ENCODE results near the gene DRGX. TPM values are rescaled to one million over a fixed set of nuclear protein-coding genes. Genes with fewer than 3 reads are reported as not detected.

Gene DRGX
- total RNA-seq, 4 donors from 2014 or later: not detected

DNA sequence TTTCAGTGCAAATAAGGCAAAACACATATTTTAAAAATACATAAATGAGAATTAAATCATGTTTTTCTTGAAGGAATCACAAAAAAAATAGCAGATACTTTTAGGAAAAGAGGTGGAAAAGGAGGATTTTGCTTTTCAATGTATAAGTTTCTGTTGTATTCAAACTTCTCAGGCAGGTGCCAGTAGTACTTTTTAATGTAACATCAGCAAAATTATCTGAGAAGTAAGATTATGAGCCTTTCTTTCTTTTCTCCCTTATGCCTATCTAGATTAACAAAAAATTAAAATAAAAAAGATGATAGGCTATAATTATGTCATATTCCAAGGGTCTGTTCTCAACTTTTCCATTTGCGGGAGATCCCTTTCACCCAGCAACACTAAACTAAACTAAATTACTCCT lies 2.6 kb downstream of the DRGX start:
- Histone ChIP-seq H3K9me3 (no peaks in the 10 kb centered on the region), H3K4me1 (peaks cover 0 to 36% (median 12%) of the 10 kb centered on the region in 4 donors), H3K27me3 (peaks cover 0 to 78% of the 10 kb centered on the region in 2 donors), H3K4me3 (no peak overlapping the region), H3K27ac (no peak overlapping the region), H3K36me3 (no peaks in the 10 kb centered on the region)
- DNase-seq (ENCODE audit: low spot score in 2 of 2): no peak
- 94 to 95% methylated on average over 1 of the region's 1 CpG for WGBS, 2 donors
- TF ChIP-seq CTCF (IDR thresholded peaks at IDR 0.05) (no peak), EP300 (IDR thresholded peaks at IDR 0.05) (no peak), POLR2A (IDR thresholded peaks at IDR 0.05) (no peak)

- Histone ChIP-seq H3K4me3 (no peak overlapping the region), H3K36me3 (no peaks in the 10 kb centered on the region), H3K27me3 (peaks cover 0 to 44% of the 10 kb centered on the region in 2 donors), H3K27ac (no peak overlapping the region), H3K4me1 (no peaks in the 10 kb centered on the region), H3K9me3 (no peaks in the 10 kb centered on the region)
- no peak for DNase-seq (ENCODE audit: low spot score in 2 of 2)
- TF ChIP-seq POLR2A (IDR thresholded peaks at IDR 0.05) (no peak), CTCF (IDR thresholded peaks at IDR 0.05) (no peak), EP300 (IDR thresholded peaks at IDR 0.05) (no peak)
- WGBS, 2 donors: 89% methylated on average over 15 of the region's 15 CpGs
These were observed 6.4 kb downstream of the DRGX start for GRCh38 chr10:49389361-49389933.

DNA sequence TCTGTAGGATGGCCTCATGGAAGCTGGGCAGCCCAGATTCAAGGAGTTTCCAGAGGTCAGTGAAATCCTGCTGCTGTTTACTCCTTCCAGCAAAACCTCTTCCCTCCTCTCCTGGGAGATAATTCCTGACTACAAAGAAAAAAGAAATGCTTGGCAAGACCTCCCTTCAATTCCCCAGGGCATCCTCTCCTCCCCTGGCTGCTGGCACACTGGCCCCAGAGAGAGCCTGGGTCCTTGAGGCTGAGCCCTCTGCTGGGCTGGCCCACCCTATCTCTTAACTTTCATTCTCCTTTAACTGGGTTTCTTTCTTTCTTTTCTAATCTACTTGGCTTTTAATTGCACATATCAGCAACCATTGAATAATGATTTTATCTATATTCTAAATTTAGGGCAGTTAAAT lies 7.7 kb downstream of the DRGX start:
- no peaks in the 10 kb centered on the region for H3K36me3 ChIP-seq
- H3K9me3 ChIP-seq: no peaks in the 10 kb centered on the region
- no peak for TF ChIP-seq POLR2A (IDR thresholded peaks at IDR 0.05)
- no peak for TF ChIP-seq CTCF (IDR thresholded peaks at IDR 0.05)
- TF ChIP-seq EP300 (IDR thresholded peaks at IDR 0.05): no peak
- no peak for DNase-seq (ENCODE audit: low spot score in 2 of 2)
- H3K27me3 ChIP-seq: peaks cover 0 to 31% of the 10 kb centered on the region in 2 donors
- no peak overlapping the region for H3K4me3 ChIP-seq
- no peak overlapping the region for H3K27ac ChIP-seq
- H3K4me1 ChIP-seq: no peaks in the 10 kb centered on the region

GRCh38 chr10:49387071-49387470 lies 8.8 kb downstream of the DRGX start:
- no peak for TF ChIP-seq CTCF (IDR thresholded peaks at IDR 0.05)
- no peak for TF ChIP-seq POLR2A (IDR thresholded peaks at IDR 0.05)
- no peak for TF ChIP-seq EP300 (IDR thresholded peaks at IDR 0.05)
- no peaks in the 10 kb centered on the region for H3K36me3 ChIP-seq
- no peak overlapping the region for H3K4me3 ChIP-seq
- no peaks in the 10 kb centered on the region for H3K4me1 ChIP-seq
- 89% methylated on average over 8 of the region's 8 CpGs for WGBS, 2 donors
- DNase-seq (ENCODE audit: low spot score in 2 of 2): no peak
- H3K27ac ChIP-seq: no peak overlapping the region
- H3K27me3 ChIP-seq: peaks cover 0 to 20% of the 10 kb centered on the region in 2 donors
- no peaks in the 10 kb centered on the region for H3K9me3 ChIP-seq

DNA sequence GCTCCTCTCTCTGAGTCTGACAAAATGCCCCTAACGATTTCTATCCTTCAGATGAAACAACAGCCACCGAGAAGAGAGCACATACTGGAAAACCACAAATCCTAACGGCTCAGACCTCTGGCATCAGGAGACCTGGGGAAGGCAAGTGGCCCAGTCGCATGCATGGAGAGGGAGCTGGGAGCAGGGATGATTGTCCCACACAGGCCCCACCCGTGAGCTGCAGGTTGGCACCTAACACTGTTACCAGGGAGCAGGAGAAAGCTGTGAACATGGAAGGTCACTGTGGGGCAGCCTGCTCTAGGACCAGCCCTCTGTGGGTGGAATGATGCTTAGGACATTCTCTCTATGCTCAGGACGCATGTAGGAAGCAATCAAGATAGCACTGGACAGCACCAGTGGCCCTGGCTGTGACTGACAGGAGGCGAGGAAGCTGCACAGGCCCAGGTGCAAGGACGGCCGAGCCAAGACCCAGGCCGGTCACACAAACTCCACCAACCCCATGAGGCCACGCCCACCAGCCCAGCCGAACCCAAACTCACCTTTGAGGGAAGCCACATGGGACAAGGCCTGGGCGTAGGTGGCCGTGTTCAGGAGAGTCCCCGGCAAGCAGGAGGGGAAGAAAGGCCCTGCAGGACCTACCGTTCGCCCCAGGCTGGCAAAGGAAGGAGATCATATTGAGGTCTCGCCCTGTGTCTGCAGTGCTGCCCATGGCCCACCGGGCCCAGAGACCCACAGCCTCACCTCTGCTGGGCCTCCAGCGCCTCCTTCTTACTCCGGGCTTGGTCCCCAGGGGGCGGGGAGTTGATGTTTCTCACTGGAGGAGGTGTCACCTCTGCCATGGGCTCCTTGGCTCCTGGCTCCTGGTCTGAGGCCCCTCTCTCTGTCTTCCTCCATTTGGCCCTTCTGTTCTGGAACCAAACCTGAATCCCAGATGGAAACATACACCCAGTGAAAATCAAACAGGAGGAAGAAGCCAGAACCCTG lies 9.7 kb downstream of the DRGX start:
- 76 to 77% methylated on average over 19 to 20 of the region's 22 CpGs for WGBS, 2 donors
- Histone ChIP-seq H3K9me3 (no peaks in the 10 kb centered on the region), H3K4me1 (no peaks in the 10 kb centered on the region), H3K36me3 (no peaks in the 10 kb centered on the region), H3K27me3 (peaks cover 0 to 12% of the 10 kb centered on the region in 2 donors), H3K27ac (no peak overlapping the region), H3K4me3 (no peak overlapping the region)
- no peak for DNase-seq (ENCODE audit: low spot score in 2 of 2)
- TF ChIP-seq CTCF (IDR thresholded peaks at IDR 0.05) (no peak), EP300 (IDR thresholded peaks at IDR 0.05) (no peak), POLR2A (IDR thresholded peaks at IDR 0.05) (no peak)

All from tibial nerve (tissue), 4 donors.